Amniotic epithelial cell (primary cell): ENCODE data around the gene LIPM.

Source experiments
- DNase-seq: peaks from one replicate; pipeline ENCODE4 v3.0.0-alpha.2; 2010; ENCODE audit warnings: low read depth

LIPM gene, protein sequence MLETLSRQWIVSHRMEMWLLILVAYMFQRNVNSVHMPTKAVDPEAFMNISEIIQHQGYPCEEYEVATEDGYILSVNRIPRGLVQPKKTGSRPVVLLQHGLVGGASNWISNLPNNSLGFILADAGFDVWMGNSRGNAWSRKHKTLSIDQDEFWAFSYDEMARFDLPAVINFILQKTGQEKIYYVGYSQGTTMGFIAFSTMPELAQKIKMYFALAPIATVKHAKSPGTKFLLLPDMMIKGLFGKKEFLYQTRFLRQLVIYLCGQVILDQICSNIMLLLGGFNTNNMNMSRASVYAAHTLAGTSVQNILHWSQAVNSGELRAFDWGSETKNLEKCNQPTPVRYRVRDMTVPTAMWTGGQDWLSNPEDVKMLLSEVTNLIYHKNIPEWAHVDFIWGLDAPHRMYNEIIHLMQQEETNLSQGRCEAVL

DNA sequence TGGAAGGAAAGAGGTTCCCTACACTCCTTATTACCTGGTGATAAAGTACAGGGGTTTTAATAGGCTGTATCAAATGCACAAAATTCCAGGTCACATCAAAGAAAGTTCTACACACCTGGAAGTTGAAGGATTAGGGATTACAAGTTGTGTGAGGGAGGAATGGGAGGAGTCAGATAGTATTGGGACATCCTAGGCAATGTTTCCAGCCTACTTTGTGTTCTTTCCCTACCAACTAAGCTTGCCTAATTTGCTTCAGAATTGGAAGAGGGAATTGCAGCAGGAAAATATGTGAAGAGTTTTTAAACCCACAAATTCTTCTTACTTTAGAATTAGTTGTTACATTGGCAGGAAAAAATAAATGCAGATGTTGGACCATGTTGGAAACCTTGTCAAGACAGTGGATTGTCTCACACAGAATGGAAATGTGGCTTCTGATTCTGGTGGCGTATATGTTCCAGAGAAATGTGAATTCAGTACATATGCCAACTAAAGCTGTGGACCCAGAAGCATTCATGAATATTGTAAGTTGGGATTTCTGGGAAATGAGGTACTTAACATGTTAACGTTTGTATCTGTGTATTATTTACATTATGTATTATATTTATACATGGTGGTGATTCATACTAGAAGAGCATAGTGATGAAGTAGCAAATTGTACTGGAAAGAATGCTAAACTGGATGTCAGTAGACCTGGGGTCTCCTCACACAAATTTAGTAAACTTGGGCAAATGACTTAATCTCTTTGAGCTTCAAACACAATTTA is at the start of gene LIPM:
Gene LIPM, plus strand, starts transcription at position 208 of the 763 bp plus-strand sequence. Its CDS starts 167 bp downstream, at position 375.
- no peak for DNase-seq

GRCh38 chr10:88754287-88754686 is 48.2 kb upstream of the LIPM start:
- peak; percentile 15 for DNase-seq

- no peak for DNase-seq
Observed at GRCh38 chr10:88755753-88756152, 46.8 kb upstream of the LIPM start.

- DNase-seq, result no peak
Observed at GRCh38 chr10:88756660-88757059, 45.9 kb upstream of the LIPM start.

DNA sequence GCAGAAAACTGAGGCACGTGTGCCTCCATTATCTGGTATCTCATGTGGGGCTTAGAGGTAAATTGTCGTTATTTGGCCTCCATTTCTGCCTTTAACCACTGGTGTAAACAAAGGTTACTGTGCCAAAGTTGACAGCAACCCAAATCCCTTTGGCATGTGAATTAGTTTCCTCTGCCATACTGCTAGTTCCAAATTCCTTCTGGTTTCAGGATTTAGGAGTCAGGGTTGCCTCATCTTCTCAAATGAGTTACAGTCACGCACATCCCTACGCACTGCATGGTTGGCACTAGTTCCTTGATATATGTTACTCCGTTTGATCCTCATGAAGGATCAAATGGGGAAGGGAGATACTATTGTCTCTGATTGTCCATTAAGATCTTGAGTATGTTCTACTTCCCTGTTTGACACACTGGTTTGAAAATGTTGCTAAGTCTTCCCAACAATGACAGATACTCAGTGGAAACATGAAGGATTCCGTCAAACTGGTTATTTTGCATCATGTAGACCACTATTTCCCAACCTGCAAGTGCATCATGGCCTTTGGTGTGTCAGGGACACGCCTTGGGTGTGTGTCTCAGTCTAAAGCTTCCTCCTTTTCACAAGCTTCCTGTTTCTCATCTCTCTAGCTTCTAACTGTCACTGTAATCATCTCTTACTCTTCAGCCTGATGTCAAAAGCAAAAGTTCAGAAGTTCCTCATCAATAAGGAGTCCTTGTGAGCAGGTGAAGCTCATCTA is 43.0 kb upstream of the LIPM start, which contains the start of gene LIPN:
Gene LIPN, plus strand, starts transcription at position 655 of the 736 bp plus-strand sequence. CDS start 1,386 bp downstream, outside the sequence.
- no peak for DNase-seq

DNA sequence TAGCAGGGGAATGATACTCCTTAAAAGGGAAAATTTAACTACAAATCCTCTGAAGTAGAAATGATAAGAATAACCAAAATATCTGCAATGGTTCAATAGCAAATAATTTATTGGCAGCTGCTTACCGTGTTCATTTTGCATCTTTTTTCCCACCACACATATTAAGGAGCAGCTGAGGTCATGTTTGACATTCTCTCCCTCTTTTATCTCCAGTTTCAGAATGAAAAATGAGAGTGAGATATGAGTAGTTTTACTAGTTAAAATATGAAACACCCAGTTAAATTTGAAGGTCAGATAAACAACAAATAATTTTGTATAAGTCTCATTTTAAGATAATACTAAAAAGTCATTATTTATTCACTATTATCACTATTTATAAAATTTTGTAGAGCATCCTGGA is 39.6 kb upstream of the LIPM start:
- DNase-seq, result no peak

- no peak for DNase-seq
Observed at GRCh38 chr10:88763441-88763840, 39.1 kb upstream of the LIPM start.

DNA sequence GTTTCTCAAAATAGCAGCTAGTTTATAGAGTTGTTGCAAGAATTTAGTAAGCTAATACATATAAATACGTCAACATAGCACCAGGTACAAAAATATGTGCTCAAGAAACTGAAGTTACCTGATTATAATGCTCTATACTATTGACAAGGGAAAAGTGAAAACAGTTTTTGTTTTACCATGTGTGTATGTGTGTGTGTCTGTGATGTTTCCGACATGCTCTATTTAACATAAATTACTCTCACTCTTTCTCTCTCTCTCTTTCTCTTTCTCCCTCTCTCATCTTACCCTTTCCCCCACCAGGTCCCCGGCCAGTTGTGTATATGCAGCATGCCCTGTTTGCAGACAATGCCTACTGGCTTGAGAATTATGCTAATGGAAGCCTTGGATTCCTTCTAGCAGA is 38.4 kb upstream of the LIPM start:
- no peak for DNase-seq

- no peak for DNase-seq
Observed at GRCh38 chr10:88765816-88766215, 36.7 kb upstream of the LIPM start.

DNA sequence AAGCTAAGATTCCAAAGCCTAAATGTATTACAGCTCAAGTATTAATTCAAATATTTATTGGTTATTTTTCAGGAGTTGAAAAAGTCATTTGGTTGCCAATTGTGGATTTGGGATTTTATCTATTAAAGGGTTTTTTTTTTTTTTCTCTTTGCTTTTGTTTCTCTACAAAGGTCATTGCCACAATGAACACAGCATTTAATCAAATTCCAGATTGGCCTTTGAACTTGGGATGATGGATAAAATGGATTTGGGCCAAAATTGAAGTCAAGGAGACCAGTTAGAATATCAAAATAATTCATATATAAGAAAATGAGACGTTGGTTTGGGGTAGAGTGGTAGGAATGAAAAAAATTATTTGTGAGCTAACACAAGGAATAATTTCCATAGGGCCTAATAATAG is 33.1 kb upstream of the LIPM start:
- DNase-seq, result no peak

GRCh38 chr10:88781206-88781605 is 21.3 kb upstream of the LIPM start:
- peak; percentile 9 for DNase-seq

DNA sequence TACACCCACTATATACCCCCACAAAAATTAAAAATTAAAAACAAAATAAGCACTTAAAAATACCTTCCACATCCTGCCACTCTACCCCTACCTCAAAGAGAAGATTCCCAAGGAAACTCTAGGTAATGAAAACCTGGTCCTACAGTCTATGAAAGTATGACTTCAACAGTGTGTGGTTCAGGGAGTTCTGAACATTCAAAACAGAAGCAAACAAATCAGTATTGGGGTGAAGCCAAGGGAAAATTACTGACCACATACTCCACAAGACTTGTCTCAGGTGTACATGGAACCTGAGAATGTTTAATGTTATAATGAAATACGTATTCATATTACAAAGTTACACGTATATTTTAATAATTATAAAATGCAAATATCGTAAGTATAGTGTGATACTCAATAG is 20.3 kb upstream of the LIPM start:
- no peak for DNase-seq

GRCh38 chr10:88783724-88784123 is 18.8 kb upstream of the LIPM start:
- peak; percentile 49 for DNase-seq

DNA sequence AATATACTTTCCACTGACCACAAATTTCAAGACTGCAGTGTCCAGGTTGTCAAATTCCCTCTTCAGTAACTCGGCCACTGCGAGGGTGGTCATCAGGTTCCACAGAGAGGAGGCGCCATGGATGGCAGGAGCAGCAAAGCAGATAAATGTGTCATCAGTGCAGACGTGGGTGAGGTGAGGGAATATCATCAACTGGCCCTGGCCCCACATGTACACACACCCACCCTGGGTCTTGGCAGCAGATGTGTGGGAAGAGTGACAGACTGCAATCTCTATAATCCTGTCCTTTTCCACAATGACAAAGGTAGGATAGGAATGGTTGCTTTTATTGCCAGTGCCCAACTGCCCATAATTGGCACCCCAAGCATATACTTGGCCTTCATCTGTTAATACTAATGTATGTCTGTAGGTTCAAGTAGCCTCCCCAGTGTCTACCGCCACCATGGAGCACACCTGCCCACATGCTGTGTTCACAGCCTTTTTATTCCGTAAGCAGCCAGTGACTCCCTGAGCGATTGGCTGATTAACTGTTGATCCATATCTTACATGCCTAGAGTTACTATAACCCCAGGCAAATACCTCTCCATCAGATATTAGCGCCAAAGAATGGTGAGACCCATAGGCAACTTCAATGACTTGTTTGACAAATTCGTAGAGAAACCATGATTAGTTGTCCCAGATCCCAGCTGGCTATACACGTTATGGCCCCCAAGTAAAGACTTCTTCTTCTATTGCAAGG is 16.3 kb upstream of the LIPM start:
- no peak for DNase-seq

DNA sequence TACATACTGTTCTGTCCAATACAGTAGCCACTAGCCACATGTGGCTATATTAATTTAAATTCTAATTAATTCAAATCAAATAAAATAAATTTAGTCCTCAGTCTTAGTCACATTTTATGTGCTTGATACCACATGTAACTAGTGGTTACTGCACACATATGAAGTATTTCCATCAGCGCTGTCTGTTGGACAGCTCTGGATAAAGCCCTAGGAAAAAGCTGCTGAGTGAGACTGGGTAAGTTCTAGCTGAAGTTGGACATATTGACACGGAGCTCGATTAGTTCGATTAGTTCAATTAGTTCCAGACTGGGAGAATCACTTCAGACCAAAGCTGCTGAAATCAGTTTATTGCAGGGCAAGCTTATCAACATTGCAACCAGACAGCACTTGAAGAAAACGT is 15.1 kb upstream of the LIPM start:
- no peak for DNase-seq

- DNase-seq, result no peak
Observed at GRCh38 chr10:88788924-88789323, 13.6 kb upstream of the LIPM start.

GRCh38 chr10:88791924-88792323 is 10.6 kb upstream of the LIPM start:
- DNase-seq, result peak; percentile 11

- DNase-seq, result peak; percentile 76
Observed at GRCh38 chr10:88792661-88793060, 9.9 kb upstream of the LIPM start.

DNA sequence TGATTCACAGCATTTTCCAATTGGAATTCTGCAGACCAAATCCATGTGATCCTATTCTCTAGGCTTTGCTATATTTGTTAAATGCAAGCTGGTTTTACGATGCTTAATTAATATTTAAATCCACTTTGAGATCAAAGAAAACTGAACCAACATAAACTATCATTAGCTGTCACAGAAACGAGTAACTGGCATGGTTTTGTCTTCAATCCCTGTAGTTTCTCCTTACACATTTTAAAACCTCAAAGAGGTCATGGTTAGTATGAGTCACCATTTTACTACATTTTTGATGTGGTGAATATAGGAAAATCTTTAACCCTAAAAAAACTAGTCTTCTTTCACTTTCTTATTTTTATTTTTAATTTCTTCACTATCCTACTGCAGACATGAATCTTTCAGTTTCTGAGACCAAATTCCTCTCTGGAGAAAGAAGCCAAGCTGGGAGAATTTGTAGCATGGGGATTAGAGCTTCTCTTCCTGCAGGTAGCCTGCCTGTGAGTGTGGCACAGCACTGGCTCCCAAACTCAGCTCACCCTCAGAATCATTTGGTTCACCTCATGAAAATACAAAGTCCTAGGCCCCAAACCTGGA is 8.7 kb upstream of the LIPM start:
- DNase-seq, result peak; percentile 37

DNA sequence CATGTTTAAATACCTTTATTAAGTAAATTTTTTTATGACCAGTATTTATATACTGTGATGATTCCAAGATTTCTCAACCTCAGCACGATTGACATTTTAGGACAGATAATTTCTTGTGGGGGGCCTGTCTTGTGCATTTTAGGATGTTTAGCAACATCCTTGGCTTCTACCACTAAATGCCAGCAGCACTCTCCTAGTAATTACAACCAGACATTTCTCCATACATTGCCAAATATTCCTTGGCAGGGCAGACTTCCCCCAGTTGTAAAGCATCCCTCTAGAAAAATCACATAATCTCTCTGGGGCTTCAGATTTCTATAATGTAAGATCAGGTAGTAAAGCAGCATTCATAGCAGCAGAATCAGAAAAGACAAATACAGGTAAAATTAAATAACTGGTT is 7.8 kb upstream of the LIPM start:
- no peak for DNase-seq
